HG03175 (cell line): Measurements from ENCODE around the gene CCT8L2.
"Not testable (repeated sequence)": the region's sequence is repeated elsewhere in the genome, so short reads cannot be mapped to it uniquely, and the experiment has no call there.

ENCODE experiments used
- ATAC-seq: cut with Tn5 transposase; IDR thresholded peaks from one replicate; pipeline ENCODE4 v1.9.1; 2021; ENCODE audit warnings: mild to moderate bottlenecking, moderate library complexity; ENCODE audit not compliant: unreplicated experiment

The CCT8L2 gene, protein sequence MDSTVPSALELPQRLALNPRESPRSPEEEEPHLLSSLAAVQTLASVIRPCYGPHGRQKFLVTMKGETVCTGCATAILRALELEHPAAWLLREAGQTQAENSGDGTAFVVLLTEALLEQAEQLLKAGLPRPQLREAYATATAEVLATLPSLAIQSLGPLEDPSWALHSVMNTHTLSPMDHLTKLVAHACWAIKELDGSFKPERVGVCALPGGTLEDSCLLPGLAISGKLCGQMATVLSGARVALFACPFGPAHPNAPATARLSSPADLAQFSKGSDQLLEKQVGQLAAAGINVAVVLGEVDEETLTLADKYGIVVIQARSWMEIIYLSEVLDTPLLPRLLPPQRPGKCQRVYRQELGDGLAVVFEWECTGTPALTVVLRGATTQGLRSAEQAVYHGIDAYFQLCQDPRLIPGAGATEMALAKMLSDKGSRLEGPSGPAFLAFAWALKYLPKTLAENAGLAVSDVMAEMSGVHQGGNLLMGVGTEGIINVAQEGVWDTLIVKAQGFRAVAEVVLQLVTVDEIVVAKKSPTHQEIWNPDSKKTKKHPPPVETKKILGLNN

DNA sequence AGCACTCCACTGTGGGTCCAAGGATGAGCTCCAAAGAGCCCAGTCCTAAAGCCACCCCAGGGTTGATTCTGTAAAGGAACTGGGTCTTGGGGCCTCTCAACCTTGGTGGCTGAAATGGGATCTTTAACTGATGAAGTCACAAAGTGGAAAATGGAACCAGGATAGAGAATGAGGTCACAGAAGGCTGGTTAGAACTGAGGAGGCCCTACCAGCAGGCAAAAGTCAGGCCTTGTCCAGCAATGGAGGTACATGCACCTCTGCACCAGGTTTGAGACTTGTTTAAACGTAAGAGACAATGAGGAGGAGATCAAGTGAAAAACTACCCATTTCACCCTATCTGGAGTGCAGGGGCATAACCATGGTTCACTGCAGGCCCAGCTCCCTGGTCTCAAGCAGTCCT, at the start of gene CCT8L2:
Gene CCT8L2 (minus strand): TSS at position 101 of the 400 bp plus-strand sequence. CDS start 260 bp downstream, outside the sequence.
- not testable (repeated sequence) for ATAC-seq

DNA sequence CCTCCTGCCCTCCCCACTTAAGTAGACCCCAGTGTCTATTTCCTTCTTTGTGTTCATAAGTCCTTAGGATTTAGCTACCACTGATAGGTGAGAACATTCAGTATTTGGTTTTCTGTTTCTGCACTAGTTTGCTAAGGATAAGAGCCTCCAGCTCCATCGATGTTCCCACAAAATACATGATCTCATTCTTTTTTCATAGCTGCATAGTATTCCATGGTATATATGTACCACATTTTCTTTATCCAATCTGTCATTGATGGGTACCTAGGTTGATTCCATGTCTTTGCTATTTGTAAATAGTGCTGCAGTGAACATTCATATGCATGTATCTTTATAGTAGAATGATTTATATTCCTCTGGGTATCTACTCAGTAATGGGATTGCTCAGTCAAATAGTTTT, 42.8 kb upstream of the CCT8L2 start:
- ATAC-seq = not testable (repeated sequence)

DNA sequence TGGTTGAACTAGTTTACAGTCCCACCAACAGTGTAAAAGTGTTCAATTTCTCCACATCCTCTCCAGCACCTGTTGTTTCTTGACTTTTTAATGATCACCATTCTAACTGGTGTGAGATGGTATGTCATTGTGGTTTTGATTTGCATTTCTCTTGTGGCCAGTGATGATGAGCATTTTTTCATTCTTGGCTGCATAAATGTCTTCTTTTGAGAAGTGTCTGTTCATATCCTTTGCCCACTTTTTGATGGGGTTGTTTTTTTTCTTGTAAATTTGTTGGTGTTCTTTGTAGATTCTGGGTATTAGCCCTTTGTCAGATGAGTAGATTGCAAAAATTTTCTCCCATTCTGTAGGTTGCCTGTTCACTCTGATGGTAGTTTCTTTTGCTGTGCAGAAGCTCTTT, 41.5 kb upstream of the CCT8L2 start:
- not testable (repeated sequence) for ATAC-seq

DNA sequence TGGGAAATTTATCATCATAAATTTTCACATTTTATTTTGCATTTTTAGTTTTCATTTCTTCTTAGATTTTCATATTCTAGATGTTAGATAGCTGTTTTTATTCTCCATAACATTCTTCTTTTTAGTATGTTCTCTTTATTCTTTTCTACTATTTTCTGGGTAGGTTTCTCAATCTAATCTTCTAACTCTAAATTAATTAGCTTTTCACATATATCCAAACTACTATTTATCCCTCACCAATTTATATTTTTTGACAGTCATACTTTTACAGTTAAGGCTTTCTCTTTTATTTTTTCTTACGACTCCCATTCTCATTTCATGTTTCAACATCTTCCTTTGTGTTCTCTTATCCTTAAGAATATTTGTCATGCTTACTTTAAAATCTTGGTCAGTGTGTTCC, 35.9 kb upstream of the CCT8L2 start:
- not testable (repeated sequence) for ATAC-seq

DNA sequence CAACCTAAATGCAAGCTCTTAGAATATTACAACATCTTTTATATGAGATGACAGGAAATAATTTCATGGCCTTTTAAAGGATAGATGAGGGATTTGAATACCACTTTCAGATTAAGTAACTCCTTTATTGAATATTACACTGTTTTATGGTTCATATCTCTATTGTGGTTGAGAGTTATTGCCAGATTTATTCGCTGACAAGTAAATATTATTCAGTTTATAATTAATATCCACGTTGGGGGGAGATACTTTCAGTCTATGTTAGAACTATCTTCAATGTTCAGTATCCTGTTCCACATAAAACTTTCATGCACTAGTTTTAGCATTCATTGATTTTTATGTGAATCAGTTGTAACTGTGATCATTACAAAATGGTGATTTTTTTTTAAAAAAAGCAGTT, 32.4 kb upstream of the CCT8L2 start:
- ATAC-seq = not testable (repeated sequence)

DNA sequence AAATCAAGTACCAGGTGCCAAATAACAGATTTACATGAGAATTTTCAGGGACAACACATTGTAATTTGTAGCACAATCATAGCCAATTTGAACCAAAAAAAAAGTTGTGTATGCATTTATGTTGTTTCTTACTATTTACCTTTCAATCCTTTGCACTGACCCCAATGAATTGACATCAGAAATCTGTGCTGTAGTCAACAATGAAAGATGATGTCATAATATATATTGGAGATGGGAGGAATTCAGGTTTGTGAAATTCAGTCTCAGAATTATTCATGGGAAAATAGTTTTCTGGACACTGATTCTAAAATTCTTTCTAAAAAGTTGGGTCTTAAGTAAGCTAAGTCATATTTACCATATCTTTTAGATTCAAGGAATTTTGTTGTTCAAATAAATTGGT, 31.0 kb upstream of the CCT8L2 start:
- not testable (repeated sequence) for ATAC-seq

DNA sequence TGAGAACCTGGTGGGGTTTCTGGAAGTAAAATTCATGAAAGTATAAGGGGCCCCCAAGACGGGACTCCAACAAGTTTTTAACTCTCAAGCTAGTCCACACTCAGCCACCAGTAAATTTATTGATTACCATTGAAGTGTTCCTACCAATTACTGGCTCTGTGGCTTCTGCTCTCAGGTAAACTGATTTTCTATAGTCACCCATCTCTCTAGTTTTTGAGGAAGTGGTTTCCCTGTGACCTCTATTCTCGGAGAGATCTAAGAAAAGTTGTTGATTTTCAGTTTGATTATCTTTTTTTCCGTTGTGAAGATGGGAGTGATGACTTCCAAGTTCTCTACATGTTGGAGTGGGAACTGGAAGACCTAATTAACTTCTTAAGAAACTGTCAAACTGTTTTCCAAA, 24.9 kb upstream of the CCT8L2 start:
- not testable (repeated sequence) for ATAC-seq

DNA sequence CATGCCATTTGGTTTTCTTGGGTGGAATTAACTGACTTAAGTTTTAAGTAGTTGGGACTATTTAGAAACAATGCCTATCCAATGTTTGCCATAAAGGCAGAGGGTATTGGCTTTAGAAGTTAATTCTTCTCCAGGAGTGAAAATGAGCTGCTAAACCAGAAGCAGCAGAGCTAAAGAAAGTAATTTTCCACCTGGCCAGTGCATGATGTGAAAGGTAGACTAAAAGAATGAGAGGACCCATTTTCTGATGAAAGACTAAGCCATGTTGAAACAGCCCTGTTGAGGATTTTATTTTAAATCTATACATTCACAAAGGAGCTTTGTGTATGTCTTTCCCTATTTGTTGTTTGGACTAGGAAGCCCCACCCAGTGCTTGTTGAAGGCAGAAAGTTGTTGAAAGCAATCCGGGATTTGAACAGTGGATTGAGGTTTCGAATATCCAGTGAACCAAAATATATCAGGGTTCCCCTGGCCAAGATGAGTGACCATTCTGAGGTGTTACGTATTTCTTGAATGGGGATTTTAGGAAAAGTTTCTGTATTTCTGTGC, 23.9 kb upstream of the CCT8L2 start:
- ATAC-seq = not testable (repeated sequence)

DNA sequence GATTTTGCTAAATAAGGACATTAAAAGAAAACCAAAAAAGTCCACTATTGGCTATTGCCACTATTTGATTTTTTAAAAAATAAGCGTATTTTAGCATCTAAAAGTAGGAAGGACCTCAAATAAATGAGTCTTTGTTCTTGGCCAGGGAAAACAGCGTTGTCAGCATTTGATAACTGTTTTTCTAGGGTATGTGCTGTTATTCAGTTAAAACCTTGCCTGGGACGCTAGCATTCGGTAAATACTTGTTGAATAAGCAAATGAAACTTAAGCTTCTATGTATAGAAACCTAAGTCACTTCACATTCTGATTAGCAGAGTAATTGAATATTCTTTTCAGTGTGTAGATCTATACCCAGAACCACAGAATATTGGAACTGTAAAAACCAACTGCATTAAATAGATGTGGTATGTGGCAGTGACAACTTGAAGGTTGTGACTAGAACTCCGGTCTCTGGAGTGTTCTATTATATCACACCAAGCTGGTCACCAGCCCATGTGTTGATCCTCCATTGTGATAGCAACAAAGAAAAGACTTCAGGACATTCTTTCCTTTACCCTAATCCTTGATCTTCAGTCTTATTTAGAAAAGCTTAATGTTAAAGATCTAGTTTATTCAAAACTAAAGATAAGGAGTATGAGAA, 23.1 kb upstream of the CCT8L2 start:
- not testable (repeated sequence) for ATAC-seq

DNA sequence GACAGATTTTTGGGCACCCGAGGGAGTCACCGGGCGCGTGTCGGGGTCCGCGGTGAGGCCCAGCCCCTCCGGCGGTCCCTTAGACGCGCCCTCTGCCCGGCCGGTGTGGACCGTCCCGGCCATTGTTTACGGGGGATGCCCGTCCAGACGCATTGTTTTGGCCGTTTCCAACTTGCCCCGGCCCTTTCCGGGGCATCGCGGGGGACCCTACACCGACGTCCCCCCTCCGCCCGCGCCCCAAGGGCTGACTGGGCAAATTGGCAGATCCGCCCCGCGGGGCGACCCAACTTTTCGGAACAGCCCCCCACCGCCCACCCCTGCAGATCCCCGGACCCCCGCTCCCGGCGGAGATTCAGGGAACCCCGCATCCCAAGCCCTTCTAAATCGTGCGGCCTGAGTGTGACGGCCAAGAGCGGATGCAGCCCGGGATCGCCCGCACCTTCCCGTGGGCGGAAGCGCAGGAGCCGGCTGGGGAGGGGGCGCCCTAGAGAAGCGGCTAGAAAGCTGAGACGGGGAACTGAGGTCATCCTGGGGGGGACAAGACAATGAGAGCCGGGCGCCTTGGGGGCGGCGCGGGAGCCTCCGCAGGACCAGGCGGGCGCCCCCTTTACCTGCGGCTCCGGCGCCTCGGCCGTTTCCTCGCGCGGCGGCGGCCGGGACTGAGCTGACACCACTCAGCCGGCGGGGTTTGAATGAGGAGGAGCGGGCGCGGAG, 17.1 kb upstream of the CCT8L2 start:
- ATAC-seq = no peak

DNA sequence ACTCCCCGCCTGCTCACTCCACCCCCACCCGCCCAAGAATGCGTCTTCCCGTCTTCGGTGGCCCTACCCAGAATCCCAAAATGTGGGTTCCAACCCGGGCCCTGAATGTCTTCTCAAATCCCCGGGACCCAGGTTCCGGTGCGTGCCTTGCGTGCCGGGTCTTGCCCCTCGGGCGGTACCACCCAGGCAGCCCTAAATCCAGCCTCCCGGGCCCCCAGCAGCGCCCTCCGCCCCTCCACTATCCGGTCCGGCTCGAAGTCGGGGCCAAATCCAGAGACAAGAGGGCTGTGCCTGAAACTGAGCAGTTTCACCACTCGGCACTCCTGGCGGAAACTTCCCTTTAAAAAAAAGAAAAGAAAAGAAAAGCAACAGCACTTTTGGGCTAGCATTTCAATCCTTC, 16.3 kb upstream of the CCT8L2 start:
- no peak for ATAC-seq

DNA sequence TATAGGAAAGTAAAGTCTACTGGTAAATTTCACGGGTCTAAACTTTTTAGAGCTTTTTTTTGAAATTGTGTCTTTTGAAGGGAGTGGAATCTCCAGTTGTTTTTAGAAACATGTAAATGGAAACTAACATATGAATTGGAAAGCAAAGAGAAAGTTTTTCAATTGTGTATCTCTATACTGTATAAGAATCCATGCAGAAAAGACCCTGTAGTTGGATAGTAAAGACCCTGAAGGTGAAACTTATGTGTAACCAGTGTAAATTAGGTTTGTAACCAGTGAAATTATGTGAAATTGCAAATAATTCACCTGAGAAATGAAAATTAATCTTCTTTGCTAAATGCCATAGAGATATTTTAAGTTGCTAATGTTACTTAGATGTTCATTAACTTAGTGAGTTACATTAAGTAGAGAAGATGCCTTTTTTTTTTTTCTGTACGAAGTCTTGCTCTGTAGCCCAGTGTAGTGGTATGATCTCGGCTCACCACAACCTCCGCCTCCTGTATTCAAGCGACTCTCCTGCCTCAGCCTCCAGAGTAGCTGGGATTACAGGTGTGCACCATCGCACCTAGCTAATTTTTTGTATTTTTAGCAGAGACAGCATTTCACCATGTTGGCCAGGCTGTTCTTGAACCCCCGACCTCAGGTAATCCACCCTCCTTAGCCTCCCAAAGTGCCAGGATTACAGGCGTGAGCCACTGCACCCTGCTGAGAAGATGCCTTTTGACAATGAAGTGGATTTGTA, 11.8 kb upstream of the CCT8L2 start:
- ATAC-seq = not testable (repeated sequence)

DNA sequence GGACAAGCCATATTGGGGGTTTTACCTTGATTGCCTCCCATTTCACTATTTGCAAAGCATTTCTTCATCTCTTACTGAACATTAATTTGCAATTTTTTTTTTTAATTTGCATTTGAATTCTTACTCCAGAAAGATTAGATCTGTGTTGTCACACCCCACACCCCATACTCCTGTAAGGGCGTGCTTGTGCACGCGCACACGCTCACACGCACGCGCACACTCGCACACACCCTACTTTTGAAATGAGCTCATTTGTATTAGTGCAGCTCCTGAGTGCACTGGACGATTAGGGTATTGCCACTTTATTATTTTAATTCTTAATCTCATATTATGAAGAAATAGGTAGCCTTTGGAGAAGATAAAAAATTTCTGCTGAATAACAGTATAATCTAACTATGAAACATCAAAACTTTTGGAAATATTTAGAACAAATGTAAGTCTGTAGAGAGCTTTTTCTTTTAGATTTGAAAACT, 11.2 kb upstream of the CCT8L2 start:
- not testable (repeated sequence) for ATAC-seq

DNA sequence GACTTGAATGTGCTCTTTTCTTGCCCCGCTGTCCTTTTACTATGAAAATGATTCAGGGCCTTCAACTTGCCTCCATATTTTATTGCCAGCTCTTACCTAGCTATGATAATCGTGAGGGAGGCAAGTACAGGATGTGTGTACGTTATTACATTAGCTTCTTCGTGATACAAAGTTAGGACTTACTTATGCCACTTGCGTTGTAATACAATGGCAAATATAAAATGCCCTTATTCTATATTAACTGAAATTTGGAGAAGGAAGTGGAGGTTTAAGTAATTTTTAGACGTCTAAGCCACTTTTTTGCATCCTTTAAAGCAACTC, 10.8 kb upstream of the CCT8L2 start:
- ATAC-seq = no peak

DNA sequence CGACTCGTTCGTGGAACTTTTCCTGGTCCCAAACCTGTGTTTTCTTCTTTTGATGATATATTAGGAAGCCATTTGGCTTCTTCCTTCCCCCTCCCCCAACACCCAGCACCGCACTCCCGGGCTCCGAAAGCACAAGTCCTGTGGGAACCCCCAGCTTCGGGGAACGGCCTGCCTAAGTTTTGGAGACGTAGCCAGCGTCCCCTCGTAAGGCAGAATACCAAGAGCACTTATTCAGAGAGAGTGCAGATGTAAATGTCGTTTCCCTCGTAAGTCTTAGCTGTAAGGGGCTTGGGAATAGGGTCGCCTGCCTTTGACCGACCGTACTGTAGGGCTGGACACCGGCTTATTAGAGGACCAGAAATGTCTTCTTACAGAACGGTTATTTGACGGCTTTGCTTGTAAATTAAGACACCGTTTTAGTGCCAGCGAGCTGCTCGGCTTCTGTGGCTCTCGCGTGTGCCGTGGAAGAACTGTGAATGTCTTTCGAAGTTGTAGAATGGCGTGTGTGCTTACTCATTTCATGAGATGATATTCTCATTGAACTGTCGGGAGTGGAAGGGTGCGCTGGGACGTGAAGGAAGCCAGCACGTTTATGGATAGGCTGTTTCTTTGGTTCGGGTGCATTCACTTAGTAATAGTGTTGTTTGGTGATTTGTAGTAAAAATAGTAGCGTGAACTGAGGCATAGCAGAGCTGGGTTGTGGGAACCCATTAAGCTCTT, 10.3 kb upstream of the CCT8L2 start:
- not testable (repeated sequence) for ATAC-seq

DNA sequence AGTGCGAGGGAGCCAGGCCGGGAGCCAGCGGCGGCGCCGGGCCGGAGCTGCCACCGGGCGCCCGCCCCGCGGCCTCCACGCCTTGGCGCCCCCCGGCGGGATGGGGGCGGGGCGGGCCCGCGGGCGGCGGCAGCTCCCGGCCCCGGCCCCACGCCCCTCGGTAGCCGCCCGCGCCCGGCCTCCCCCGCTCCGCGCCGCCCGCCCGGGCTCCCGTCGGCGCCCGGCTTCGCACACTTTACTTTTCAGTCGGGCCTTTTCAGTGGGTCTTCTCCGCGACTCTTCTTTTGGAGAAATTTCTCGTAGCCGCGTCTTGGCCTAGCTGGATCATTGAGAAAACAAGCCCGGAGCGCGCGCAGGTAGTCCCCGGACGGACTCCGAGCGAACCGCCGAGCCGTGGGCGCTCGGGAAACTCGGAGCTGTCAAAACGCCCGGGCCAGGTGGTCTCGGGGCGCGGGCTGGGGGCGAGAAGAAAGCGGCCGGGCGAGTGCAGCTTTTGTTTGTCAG, 9.7 kb upstream of the CCT8L2 start:
- ATAC-seq = not testable (repeated sequence)

DNA sequence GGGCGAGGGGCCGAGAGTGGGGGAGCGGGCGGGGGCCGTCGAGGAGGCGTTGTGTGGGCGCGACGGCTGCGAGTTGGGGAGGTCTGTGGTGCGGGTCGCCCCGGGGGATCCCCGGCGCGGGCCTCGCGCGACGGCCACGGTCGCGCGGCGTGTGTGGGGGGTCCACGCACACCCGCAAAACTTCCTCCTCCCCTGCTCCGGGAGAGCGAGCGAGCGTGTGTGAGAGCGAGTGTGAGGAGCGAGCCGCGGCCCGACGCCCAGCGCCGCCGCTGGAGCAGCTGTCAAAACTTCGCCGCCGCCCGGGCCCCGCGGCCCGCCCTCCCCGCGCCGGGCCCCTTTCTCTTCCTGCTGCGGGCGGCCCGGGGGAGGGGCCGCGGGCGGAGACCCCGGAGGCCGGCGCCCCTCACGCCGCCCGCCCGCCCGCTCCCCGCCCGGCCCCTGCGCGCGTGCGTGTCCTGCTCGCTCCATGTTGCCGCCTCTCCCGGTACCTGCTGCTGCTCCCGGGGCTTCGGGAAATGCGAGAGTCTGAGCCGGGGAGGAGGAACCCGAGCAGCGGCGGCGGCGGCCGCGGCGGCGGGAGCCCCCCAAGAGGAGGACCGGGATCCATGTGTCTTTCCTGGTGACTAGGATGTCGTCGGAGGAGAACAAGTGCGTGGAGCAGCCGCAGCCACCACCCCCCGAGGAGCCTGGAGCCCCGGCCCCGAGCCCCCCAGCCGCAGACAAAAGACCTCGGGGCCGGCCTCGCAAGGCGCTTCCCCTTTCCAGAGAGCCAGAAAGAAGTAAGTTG, 9.0 kb upstream of the CCT8L2 start:
- no peak for ATAC-seq

DNA sequence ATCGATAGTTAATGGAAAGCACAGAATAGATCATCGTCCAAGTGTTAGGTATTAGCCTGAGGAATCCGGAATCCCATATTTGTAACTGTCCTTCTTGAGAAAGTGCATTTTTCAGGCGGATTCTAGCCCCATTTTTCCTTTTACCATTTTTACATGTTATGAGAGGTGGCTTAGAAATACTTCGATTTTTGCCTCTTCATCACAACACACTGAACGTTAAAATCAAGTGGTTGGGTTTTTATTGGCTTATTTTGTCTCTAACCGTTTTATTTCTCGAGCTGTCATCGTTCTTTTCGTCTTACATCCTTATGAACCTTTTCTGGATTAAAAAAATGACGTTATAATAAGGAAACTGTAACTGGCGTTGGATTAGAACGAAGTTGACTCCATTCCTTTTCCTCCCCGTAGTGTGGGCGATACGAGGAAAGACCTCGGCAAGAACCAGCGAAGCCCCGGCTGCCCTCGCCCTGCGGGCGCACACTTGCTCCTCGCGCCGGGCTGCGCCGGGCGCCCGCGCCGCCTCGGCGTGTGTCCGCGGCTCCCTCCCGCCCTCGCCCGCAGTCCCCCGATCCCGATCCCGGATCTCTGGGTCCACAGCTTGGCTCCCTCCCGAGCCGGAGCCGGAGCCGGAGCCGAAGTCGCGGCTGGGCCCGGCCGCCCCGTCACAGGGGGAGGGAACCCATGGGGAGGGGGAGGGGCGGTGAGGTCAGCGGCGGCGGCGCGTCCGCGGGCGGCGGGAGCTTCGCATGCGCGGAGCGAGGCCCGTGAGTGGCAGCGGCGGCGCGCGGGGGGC, 8.2 kb upstream of the CCT8L2 start:
- ATAC-seq = not testable (repeated sequence)
